Endothelial cell of umbilical vein (primary cell): ENCODE results near the gene SFTA2. TPM values are rescaled to one million over a fixed set of nuclear protein-coding genes. Genes with fewer than 3 reads are reported as not detected.

Experiments used
- BruUV-seq: library from RNA; stranded (reverse); fragments of 400-500 nt; replicated peaks from 2 replicates; lab custom pipeline; 2021; lab: Mats Ljungman, UMichigan
- CTCF ChIA-PET: fragments of 300-600, 350-600 bp; sonication (Branson Sonifier 250); formaldehyde crosslinking; loops from one replicate; lab custom pipeline; 2021; ENCODE audit warnings: antibody characterized with exemption, inconsistent platforms; lab: Charles Lee
- POLR2A ChIA-PET: fragments of 300-600, 350-600 bp; sonication (Branson Sonifier 250); formaldehyde crosslinking; loops from one replicate; lab custom pipeline; 2021; ENCODE audit warnings: antibody characterized with exemption, inconsistent platforms; lab: Charles Lee
- DNase-seq: peaks from one replicate; pipeline ENCODE4 v3.0.0-alpha.2; 2011; ENCODE audit warnings: low read depth, low spot score
- FAIRE-seq: peaks from 2 replicates; lab custom pipeline; 2011; peaks lifted over from hg19 to GRCh38; lab: Jason Lieb, UNC
- H2AFZ ChIP-seq: 2 replicates; pipeline ENCODE4 v1.6.0; 2012; ENCODE audit warnings: low read depth, low read length, control low read depth, inconsistent platforms
- H3K27ac ChIP-seq: 2 replicates; pipeline ENCODE4 v1.5.1; 2011; ENCODE audit warnings: low read depth, mild to moderate bottlenecking, control low read depth, low read length, moderate library complexity; ENCODE audit not compliant: insufficient read depth
- H3K27me3 ChIP-seq, 2 experiments: 2 replicates each; pipeline versions ENCODE4 v1.6.0 to v1.6.1; 2011; ENCODE audit warnings: low read length in 2 of 2, mixed read lengths in 1 of 2; ENCODE audit not compliant: control insufficient read depth in 2 of 2, insufficient read depth in 2 of 2
- H3K36me3 ChIP-seq, 2 experiments: 2 replicates in 1 of 2; 3 replicates in 1 of 2; pipeline ENCODE4 v1.5.1; 2011; ENCODE audit warnings: low read length in 2 of 2, mild to moderate bottlenecking in 1 of 2, moderate library complexity in 1 of 2; ENCODE audit not compliant: control insufficient read depth in 2 of 2, insufficient read depth in 2 of 2; ENCODE audit errors: extremely low read depth in 1 of 2
- H3K4me1 ChIP-seq: 3 replicates; pipeline ENCODE4 v1.5.1; 2011; ENCODE audit warnings: mild to moderate bottlenecking, low read length; ENCODE audit not compliant: control insufficient read depth, insufficient read depth; ENCODE audit errors: extremely low read depth
- H3K4me2 ChIP-seq: 2 replicates; pipeline ENCODE4 v1.6.1; 2011; ENCODE audit warnings: low read length, control low read depth, mixed read lengths; ENCODE audit not compliant: insufficient read depth
- H3K4me3 ChIP-seq, 3 experiments: fragments of 200-600 bp in 1 of 3; sonication (generic), shearing (Covaris generic) in 1 of 3; replicated peaks in 1 of 3; 2 replicates each; pipeline ENCODE4 v1.5.1; 2011 to 2016; ENCODE audit warnings: control low read depth in 3 of 3, low read length in 3 of 3, mild to moderate bottlenecking in 2 of 3, inconsistent platforms in 1 of 3, low read depth in 1 of 3, moderate library complexity in 1 of 3; ENCODE audit not compliant: insufficient read depth in 1 of 3
- H3K79me2 ChIP-seq: 2 replicates; pipeline ENCODE4 v1.6.0; 2012; ENCODE audit warnings: low read length, inconsistent platforms; ENCODE audit not compliant: control insufficient read depth, insufficient read depth
- H3K9ac ChIP-seq: replicated peaks from 2 replicates; pipeline ENCODE3; 2011; ENCODE audit warnings: low read length, control low read depth; ENCODE audit not compliant: insufficient read depth; ENCODE audit errors: extremely low read depth
- H3K9me1 ChIP-seq: replicated peaks from 3 replicates; pipeline ENCODE4 v1.6.0; 2011; ENCODE audit warnings: mild to moderate bottlenecking, low read length; ENCODE audit not compliant: control insufficient read depth, insufficient read depth; ENCODE audit errors: extremely low read depth
- H3K9me3 ChIP-seq: replicated peaks from 2 replicates; pipeline ENCODE4 v1.5.1; 2012; ENCODE audit warnings: low read length, inconsistent platforms; ENCODE audit not compliant: control insufficient read depth, insufficient read depth
- H4K20me1 ChIP-seq: replicated peaks from 2 replicates; pipeline ENCODE3; 2011; ENCODE audit warnings: mild to moderate bottlenecking, low read length; ENCODE audit not compliant: control insufficient read depth, insufficient read depth; ENCODE audit errors: extremely low read depth
- CTCF ChIP-seq, 2 donors: IDR thresholded peaks; 1 replicate in 1 of 2; 2 replicates in 1 of 2; pipeline ENCODE4 v1.5.1; 2011; ENCODE audit warnings: low read length in 2 of 2, mild to moderate bottlenecking in 2 of 2, moderate library complexity in 2 of 2, control low read depth in 1 of 2, inconsistent platforms in 1 of 2, low read depth in 1 of 2; ENCODE audit not compliant: insufficient read depth in 1 of 2; ENCODE audit errors: extremely low read depth in 1 of 2
- EZH2 ChIP-seq: IDR thresholded peaks from 2 replicates; pipeline ENCODE4 v1.6.1; 2012; ENCODE audit warnings: borderline replicate concordance, low read depth, mild to moderate bottlenecking, moderate library complexity, low read length, inconsistent platforms; ENCODE audit not compliant: severe bottlenecking
- FOS ChIP-seq: IDR thresholded peaks from 2 replicates; pipeline ENCODE4 v1.6.1; 2011; ENCODE audit warnings: mild to moderate bottlenecking, low read length, moderate library complexity, borderline replicate concordance; ENCODE audit not compliant: insufficient read depth
- JUN ChIP-seq: IDR thresholded peaks from 2 replicates; pipeline ENCODE4 v1.6.1; 2011; ENCODE audit warnings: borderline replicate concordance, low read depth; ENCODE audit not compliant: insufficient read length, insufficient read depth
- MAX ChIP-seq: IDR thresholded peaks from 2 replicates; pipeline ENCODE4 v1.6.1; 2011; ENCODE audit not compliant: insufficient read depth, insufficient read length
- MYC ChIP-seq: IDR thresholded peaks from one replicate; pipeline ENCODE4 v1.6.1; 2011; ENCODE audit warnings: mild to moderate bottlenecking, low read depth, low read length
- POLR2A ChIP-seq: IDR thresholded peaks from 2 replicates; pipeline ENCODE4 v1.6.1; 2012; ENCODE audit warnings: low read depth, mild to moderate bottlenecking, control low read depth, low read length
- POLR2AphosphoS5 ChIP-seq: IDR thresholded peaks from 2 replicates; pipeline ENCODE4 v1.6.1; 2012; ENCODE audit warnings: low read depth, mild to moderate bottlenecking, control low read depth, low read length, moderate library complexity; ENCODE audit not compliant: insufficient read depth
- dilution Hi-C: fragments of 300-500 bp; cut with MboI; formaldehyde crosslinking; loops from one replicate; pipeline ENCODE4 v1.15.0; 2019; ENCODE audit warnings: low sequenced_read_pairs; ENCODE audit not compliant: extremely low pct_ligation_motif_present
- intact Hi-C: fragments of 100-400 bp; cut with micrococcal nuclease; formaldehyde crosslinking; loops from one replicate; pipeline ENCODE4 v1.10.0; 2022
- polyA plus RNA-seq, 4 experiments: library from polyadenylated mRNA; depleted of rRNA in 3 of 4; stranded (reverse) in 3 of 4; unstranded in 1 of 4; fragments of >200 nt; gene quantifications; 2 replicates each; pipeline versions ENCODE4 v1.2.1 to v1.2.3, GENCODE V29; 2011 to 2012; ENCODE audit warnings: missing spikeins in 1 of 4
- total RNA-seq: library from RNA; stranded (reverse); gene quantifications from 2 replicates; pipeline ENCODE4 v1.2.3, GENCODE V29; 2021

SFTA2 gene
- total and polyA plus RNA-seq, 2 donors (not counting 3 experiments of a cell fraction or from before 2014, with no cell fraction given): not detected

- ChIA-PET POLR2A (no interaction called here), CTCF (no interaction called here)
- dilution Hi-C loops: loop anchor here (25.0 kb wide), 1 partner anchor 158 kb away; the partner anchor contains the start of genes FLOT1 and IER3
- peaks cover 0 to 7% of the 10 kb centered on the region in 2 experiments for H3K36me3 ChIP-seq
- FAIRE-seq (no peak), DNase-seq (no peak)
- H3K4me3 ChIP-seq: no peak overlapping the region
- no peaks in the 10 kb centered on the region for H3K4me1 ChIP-seq
- no peak overlapping the region for H3K4me2 ChIP-seq
- H3K9me3 ChIP-seq: no peaks in the 10 kb centered on the region
- H3K9me1 ChIP-seq: no peaks in the 10 kb centered on the region
- H3K79me2 ChIP-seq: no peaks in the 10 kb centered on the region
- no peak overlapping the region for H2AFZ ChIP-seq
- H4K20me1 ChIP-seq: no peaks in the 10 kb centered on the region
- no peaks in the 10 kb centered on the region for H3K27me3 ChIP-seq
- no peak overlapping the region for H3K27ac ChIP-seq
- intact Hi-C loops: no loop called here
- BruUV-seq: no TSS peak
- no peak overlapping the region for H3K9ac ChIP-seq
- TF ChIP-seq FOS: no peak
- TF ChIP-seq MAX: no peak
Observed at GRCh38 chr6:30894935-30895334, 37.0 kb downstream of the SFTA2 start.

DNA sequence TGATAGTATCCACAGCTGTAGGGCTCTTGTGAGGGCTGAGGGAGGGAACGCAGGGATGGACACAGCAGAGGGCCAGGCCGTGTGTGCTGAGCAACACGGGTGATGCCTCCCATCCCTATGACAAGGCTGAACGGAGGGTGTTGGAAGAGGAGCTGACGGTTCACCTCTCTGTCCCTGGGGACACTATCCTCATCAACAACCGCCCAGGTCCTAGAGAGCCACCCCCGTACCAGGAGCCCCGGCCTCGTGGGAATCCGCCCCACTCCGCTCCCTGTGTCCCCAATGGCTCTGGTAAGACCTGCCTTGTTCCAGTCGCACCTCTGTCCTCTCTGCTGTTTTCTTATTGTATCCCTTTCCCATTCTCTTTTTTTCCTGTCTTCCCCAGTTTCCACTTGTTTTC lies 37.6 kb downstream of the SFTA2 start:
- Histone ChIP-seq H3K4me2 (no peak overlapping the region), H3K4me1 (no peaks in the 10 kb centered on the region), H3K27ac (no peak overlapping the region), H3K9ac (no peak overlapping the region), H3K9me3 (no peaks in the 10 kb centered on the region), H3K9me1 (no peaks in the 10 kb centered on the region), H4K20me1 (no peaks in the 10 kb centered on the region), H3K36me3 (peaks cover 0 to 7% of the 10 kb centered on the region in 2 experiments), H3K4me3 (no peak overlapping the region), H3K79me2 (no peaks in the 10 kb centered on the region), H3K27me3 (no peaks in the 10 kb centered on the region), H2AFZ (no peak overlapping the region)
- DNase-seq (no peak), FAIRE-seq (no peak)
- intact Hi-C loops: no loop called here
- ChIA-PET CTCF (interaction anchor here (1.6 kb wide), 1 partner anchor 10 kb away, joined by 3 read pairs; the partner anchor contains the start of gene DDR1), POLR2A (no interaction called here)
- dilution Hi-C loops: loop anchor here (25.0 kb wide), 1 partner anchor 157 kb away; the partner anchor contains the start of genes FLOT1 and IER3
- no TSS peak for BruUV-seq
- TF ChIP-seq CTCF (IDR thresholded peaks at IDR 0.05; ENCODE audit: extremely low read depth in 1 of 2, insufficient read depth in 1 of 2, low read depth in 1 of 2, low read length in 2 of 2) (no peak), JUN (no peak), POLR2A (no peak), MYC (no peak), POLR2AphosphoS5 (no peak), EZH2 (no peak), MAX (no peak)
